ENCODE measurements around the gene NRXN3.

NRXN3 gene

DNA sequence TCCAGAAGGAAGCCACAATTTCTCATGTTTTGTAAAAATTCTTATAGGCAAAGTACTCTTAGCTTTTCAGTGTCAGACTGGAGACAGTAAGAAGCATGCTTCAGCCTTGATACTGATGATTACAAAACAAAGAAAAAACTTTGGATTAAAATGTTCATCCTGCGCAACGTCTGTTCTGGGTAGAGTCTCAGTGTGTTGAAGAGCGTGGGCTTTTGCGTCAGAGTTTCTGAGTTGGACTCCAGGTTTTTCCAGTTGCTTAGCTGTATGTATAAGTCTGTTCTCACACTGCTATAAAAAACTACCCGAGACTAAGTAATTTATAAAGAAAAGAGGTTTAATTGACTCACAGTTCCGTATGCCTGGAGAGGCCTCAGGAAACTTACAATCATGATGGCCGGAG lies 1533.0 kb downstream of the NRXN3 start:
- DNase-seq (ENCODE audit: low read depth in 2 of 2, low spot score in 1 of 2), result no peak

DNA sequence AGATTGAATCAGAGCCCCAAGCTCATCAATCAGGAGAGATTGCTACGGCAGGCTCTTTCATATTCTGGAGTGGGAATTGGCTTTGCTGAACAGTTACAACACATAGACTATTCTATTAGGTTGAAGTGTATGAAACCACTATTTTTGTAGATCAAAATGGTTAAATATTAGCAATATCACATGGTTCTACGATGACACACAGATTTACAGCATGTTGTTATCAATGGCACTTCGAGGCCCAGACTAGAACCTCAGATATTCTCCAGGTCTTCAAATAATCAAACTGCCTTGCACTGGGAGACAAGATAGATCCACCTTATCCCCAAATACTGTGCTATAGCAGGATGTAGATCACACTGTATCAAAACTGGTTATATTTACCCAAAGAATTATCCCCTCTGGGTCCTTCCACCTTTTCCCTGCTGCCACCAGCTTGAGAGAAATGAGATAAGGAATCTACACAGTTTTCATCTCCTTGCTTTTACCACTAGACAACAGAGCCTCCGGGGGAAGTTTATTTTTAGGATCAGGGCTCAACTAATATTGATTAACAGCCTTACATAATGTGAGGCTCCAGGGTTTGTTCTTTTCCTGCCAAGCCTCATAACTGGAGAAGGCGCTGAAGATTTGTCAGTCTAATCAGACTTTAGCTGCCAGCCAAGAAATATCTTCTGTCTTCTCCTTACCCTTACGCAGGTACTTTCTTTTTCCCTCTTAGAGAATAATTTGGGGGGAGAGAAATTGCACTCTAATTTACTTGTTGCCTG lies 1534.1 kb downstream of the NRXN3 start:
- DNase-seq (ENCODE audit: low read depth in 2 of 2, low spot score in 1 of 2), result no peak

DNA sequence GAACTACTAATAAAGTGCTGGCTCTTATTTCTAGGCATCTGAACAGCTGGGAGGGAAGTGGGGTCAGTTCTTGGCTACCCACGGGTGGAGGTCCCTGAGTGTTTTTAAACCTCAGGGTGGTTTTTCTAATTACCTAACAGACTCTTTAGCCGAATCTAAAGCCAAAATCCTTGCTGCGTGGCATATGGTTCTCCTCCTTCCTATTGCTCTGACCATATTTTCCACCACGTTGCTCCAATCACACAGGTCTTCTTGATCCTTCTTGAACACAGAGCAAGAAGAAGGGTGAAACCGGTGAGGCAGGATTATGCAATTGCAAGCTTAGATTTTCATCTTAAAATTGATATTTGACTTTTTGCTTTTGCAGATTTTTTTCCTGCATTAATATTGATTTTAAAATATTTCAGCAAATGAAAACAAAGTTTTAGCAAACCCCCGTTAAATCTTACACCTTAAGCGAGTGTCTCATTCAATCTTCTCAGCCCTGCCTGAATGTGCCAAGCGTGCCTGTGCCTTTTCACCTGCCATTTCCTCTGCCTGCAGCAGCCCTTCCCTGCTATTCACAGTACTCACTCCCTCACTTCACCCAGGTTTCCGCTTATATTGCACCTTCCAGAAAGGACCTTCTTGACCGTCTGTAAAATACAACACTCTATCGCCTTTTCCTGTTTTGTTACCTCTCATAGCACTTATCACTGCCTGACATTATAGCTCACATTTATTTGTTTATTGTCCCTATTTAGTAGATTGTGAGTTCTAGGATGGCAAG lies 1535.1 kb downstream of the NRXN3 start:
- DNase-seq (ENCODE audit: low read depth in 2 of 2, low spot score in 1 of 2), result no peak

DNA sequence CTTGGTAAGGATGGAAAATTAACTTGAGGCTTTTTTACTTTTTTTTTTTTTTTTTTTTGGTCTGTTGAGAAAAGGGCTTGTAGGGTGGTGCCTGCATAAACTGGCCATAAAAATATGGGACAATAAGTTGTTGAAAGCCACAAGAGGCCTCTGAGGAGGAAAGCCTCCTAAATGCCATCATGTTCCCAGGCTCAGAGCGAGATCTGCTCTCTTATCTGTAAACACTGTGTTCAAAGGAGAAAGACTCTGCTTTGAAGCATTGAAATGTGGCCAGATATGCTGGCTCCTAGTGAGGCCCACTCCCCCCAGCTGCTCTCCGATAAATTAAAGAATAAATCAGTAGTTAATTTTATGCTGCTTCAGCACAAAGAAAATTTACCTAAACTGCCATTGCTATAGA lies 1536.2 kb downstream of the NRXN3 start:
- DNase-seq (ENCODE audit: low read depth in 2 of 2, low spot score in 1 of 2), result no peak

DNA sequence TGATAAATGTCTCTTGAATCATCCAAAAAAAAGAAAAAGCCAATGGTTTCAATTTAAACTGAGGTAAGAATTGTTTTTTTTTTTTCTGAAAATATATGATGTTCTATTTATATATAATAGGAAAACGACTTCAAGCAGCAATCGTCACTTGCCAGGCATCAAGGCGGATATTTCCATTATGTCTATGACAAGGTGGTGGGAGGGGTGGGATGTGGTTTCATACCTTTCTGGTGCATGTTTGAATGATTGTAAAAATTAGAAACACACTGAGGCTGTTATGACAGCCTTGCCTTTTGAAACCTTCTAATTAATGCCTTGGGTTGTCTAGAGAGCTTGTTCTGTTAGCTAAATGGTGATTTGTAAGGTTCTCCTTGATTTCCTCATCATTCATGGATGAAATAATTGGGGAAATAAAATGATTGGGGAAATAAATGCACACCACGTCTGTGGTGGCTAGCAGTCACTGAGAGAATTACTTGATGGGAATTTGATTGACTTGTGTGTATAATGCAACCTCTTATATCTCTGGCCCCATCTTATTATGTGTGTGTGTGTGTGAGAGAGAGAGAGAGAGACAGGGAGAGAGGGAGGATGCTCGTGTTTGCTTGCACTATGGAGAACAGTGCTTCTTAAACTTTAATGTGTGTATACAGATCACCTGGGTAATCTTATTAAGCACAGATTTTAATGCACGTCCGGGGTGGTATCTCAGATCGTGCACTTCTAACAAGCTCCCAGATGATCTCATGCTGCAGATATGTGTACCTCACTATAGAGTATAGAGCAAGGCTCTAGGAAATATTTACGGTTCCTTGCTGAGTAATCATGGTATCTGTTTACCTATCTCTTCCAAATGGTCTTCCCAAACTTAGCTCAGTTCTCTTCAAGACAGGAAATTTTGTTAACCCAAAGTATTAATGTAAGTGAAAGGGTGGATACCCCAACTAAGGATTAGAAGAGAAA lies 1538.5 kb downstream of the NRXN3 start:
- DNase-seq (ENCODE audit: low read depth in 2 of 2, low spot score in 1 of 2), result no peak

DNA sequence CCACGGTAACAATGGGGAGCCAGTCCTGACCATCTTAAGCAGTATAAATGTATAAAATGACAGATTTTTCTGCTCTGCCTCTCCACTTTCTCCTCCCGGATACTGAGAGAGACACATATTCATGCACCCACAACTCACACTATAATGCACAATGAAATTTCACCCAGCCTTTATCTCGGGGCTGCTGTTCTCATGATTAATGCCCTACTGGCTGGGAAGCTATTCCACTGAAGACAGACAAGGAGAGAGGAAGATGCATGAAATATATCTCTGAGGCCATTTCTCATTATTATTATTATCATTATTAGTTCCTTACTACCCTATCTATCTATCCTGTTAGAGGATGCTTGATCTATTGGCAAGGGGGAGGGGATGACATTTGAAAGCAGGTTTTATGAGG lies 1539.4 kb downstream of the NRXN3 start:
- DNase-seq (ENCODE audit: low read depth in 2 of 2, low spot score in 1 of 2), result no peak

DNA sequence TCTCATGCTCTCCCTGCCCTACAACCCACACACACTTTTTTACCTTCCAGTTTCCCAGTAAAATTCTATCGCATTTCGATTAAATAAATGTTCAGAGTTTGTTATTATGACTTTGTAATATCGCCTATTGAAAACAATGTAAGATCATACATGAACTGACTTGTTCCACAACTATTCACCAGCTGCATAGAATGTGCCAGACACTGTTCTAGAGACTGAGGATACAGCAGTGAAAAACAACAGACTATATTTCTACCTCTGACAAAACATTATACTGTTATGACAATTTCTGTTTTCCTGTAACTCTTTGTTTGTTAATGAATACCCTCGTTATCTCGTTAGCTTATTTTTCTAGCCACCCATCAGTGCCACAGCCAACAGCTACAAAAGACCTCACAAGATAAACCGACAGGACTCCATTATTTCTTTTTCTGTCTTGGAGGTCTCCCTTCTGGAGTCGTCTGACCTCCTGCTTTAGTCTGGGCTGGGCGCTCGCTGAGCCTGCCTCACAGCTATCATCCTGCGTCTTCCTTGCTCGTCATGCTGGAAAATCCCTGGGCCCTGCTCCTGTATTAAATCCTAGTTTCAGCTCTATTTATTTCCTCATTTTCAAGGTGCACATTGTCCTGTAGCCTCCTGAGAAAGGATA lies 1542.3 kb downstream of the NRXN3 start:
- no peak for DNase-seq (ENCODE audit: low read depth in 2 of 2, low spot score in 1 of 2)

DNA sequence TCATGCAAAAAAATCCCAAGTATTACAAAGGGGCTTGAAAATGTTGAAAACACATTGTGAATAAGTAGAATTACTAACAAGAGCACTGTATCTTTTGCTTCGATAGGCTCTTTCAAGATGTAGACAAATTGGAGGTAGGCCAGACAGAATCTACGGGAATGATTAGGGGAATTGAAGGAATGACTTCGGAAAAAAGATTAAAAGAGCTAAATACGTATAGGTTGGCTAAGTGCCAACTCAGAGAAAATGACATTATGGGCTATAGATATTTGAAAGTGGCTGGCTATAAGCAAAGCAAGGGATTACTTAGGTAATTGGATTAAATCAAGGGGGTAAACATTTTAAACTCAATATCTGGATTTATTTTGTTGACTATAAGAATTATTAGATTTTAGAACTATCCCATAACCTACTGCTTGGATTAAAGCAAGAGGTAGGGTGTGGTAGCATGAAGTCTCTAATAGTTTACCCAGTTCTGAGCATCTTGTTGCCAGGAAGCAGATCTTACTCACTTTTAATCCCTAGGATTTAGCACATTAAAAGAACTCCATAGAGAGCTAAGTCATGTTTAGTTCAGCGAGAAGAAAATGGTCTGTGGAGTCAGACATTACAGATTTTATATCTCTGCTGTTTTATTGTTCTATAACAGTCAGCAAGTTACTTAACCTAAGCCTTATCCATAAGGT lies 1551.4 kb downstream of the NRXN3 start:
- no peak for DNase-seq (ENCODE audit: low read depth in 2 of 2, low spot score in 1 of 2)

DNA sequence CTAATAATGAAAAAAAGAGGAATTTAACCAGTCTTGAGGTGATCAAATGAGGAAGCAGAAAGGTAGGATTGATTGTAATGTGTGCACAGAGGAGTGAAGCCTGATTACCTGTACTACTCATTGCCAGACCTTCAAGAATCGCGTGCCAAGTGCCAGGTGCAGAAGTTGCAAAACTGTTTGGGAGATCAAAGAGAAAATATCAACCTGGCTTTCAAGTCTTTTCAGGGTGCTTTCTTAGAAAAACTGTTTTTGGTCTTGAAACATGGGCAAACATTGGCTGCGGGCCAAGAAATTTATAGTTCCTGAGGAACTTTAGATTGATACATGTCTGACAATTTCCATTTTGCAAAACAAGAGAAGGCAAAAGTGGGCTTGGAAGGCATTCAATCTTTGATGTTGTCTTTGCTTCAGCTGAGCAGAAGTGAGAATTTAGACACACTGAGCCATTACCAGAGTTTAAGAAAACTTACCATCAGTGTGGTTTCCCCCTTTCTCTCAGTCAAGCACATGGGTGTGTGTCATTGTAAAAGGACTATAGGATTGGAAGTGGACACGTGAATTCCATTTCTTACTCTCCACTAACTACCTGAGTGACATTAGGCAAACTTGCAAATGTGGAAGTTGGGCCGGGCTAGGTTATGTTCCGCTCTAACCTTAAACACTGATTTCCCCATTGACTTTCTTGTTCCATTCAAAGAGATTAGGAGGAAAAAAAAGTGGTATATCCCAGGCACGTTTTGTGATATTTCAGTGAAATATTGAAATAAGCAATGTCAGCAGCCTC lies 1555.0 kb downstream of the NRXN3 start:
- DNase-seq (ENCODE audit: low read depth in 2 of 2, low spot score in 1 of 2), result no peak

DNA sequence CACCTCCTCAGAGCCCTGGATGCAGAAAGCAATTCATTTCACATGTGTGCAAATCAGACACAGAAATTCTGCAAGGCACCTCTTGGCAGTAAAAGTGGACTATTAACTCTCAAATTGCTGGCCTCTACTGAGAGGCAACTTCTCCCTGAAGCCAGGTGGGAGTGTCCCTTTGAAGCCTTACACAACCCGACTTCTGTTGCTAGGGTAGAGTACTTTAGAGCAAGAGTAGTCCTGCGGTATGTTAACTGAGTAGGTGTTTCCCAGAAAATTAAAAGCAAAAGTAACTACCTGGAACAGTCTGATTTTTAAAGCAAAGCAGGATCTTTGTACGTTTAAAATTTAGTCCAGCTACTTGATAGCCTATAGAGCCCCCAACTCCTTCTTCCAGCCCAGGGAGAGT lies 1557.7 kb downstream of the NRXN3 start:
- no peak for DNase-seq (ENCODE audit: low read depth in 2 of 2, low spot score in 1 of 2)

DNA sequence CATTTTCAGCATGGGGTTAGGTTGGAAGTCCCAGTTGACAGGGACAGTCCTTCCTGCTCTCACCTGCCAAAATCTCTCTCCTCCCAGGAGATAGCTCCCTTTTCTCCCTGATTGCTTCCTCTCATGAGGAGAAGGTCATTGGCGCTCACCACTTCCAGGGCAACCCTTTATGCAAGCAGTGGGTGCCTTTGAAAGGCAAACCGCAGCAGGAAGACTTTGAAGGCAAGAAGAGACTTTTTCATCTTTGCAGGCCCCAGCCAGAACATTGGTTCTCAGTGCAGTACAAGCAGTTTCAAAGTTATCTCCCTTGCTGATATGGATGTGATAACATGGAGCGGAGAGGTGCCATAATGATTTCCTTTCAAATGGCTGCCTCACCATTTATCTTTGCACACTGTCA lies 1558.2 kb downstream of the NRXN3 start:
- no peak for DNase-seq (ENCODE audit: low read depth in 2 of 2, low spot score in 1 of 2)

DNA sequence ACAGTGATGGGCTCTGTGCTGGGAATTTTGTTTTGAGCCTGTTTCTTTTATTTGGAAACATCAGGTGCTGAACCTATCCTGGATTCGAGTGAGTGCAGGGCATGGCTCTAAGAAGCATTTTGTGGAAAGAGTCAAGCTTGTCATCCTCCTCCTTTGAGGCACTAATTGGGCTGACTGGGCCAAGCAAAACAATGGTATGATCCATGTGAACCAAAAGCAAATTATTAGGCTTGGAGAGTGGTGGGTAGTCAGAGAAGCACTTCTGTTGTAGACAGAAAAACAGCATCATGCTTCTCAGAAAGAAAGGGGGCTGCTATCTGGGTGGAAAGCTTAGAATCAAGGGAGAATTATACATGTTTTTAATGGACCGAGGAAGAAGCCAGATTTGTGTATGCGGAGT lies 1559.6 kb downstream of the NRXN3 start:
- DNase-seq (ENCODE audit: low read depth in 2 of 2, low spot score in 1 of 2), result no peak

DNA sequence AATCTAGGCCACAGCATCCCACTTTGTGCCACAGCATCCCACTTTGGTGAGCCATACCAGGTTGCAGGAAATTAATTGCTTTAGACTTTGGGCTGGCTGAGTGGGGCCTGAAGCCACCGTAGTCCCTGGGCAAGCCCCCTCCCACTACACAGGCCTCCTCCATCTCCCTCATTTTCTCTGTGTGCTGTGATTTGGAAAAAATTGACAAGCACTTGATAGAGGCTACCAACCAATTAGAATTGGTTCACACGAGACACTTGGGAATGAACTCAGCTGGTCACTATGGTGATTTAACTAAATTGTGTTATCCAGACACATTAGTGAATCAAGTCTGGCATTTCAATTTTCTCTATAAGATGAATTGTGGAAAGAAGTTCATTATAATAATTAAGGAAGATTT lies 1560.0 kb downstream of the NRXN3 start:
- DNase-seq (ENCODE audit: low read depth in 2 of 2, low spot score in 1 of 2), result no peak

DNA sequence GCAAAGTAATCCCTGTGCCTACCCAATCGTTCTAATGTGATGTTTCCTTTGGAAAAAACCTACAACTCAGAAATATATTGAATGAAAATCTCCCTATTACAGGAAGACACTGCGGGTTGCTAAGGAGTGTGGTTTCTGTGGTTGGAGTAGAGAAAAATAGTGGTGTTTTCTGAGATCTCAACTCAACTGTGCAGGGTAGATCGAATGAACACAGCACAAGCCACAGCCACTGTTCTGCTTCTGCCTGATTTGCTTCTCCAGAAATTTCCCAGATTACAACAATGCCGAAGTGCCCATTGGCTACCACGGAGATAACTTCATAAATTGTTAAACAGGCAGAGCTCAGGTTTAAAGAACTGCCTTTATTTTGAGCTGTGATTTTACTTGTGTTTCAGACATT lies 1560.8 kb downstream of the NRXN3 start:
- no peak for DNase-seq (ENCODE audit: low read depth in 2 of 2, low spot score in 1 of 2)

DNA sequence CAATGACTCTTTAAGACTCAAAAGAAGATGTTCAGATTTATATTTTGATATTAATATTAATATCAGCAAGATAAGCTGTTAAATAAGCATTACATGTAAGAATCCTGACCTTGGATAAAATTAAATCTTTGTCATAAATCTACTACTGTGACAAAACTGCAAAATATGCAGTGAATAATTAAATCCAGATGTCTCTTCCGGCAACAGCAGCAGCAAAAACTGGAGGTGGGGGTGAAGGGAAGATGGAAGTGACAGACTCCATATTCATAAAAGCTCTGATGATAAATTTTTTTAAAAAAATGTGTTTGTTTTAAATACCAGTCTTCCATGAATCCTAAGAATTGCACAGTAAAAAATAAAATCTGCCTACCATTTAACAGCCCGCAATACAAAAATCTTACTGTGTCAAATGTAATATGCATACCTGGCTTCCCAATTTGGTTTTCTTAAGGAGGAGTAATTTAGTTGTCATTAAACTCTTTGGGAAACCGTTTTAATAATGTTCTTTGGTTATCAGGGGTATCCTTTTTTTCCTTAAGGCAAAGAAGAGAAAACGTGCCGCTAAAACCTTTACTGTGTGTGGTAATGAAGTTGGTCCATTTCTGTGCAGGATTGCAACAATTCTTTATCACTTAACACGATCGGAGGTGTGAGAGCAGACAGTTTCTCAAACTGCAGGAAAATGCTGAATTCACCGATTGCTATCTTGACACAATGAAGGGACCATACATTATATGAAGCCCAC lies 1562.9 kb downstream of the NRXN3 start:
- no peak for DNase-seq (ENCODE audit: low read depth in 2 of 2, low spot score in 1 of 2)

DNA sequence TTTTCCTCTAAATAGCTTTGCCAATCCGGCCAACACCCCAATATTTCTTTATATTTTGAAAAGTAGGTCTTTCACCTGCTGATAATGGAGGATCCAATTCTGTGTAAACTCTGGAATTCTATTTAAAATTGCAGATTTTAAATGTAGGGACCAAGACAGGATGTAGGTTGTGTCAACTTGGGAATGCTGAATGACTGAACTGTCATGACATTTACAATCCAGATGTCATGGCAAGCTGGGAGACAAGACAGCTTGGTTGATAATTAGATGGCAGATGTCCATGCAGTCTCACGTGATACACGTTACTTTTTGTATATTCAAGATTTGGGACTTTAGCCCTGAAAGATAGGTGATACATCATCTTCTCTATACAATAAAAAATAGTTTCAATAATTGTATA lies 1564.0 kb downstream of the NRXN3 start:
- no peak for DNase-seq (ENCODE audit: low read depth in 2 of 2, low spot score in 1 of 2)

DNA sequence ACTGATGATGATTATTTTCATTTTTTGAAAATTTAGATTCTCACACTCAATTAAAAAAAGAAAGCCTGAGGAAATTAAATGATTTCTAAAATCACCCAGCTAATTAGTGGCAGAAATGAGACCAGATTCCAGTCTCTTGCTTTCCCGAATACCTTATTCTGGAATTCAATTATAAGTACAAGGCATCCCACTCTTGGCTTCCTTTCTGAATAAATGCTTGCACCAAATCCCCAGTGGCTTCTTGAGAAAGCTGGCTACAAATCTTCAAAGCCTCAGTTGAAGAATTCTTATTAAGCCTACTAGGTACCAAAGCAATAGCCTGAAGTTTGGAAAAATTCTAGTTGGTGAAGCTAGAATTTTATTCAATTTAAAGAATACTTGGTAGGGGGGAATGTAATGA lies 1564.5 kb downstream of the NRXN3 start:
- no peak for DNase-seq (ENCODE audit: low read depth in 2 of 2, low spot score in 1 of 2)

DNA sequence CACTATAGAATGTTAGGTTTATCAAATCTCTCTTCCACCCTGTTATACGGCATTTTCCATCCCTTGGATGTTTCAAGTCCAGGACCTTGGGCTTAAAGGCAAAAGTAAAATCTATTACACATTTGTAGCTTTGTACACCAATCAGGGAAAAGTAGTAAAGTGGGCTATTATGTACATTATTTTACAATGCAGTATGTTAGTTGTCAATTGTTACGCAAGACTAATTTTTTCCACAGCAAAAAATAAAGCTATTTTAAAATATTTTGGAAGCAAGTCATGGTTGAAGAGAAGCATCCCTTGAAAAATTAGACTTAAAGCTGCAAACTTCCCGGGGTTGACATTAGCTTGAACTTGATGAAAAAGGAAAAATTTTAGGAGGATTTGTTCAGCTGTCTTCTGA lies 1564.9 kb downstream of the NRXN3 start:
- no peak for DNase-seq (ENCODE audit: low read depth in 2 of 2, low spot score in 1 of 2)

DNA sequence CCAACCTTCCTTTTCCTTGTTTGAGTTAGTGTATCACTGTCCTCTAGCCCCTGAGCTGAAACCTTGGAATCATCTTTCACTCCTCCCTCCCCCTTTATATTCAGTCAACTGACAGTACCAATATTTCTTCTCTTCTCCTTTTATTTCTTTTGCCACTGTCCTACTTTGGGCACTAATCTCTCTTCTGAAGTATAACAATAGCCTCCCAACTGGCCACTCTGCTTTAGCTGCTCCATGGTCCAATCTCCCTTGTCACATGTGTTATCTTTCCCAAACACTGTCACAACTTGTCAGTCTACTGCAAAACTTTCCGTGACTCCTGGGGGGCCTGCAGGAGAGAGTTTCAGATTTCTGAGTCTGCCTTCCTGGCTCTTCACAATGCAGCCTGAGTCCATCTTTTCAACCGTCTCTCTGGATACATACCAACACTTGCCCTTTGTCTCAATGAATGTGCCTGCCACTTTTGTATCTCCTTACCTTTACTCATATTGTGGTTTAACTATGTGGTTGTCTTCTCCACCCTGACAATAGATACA lies 1570.0 kb downstream of the NRXN3 start:
- no peak for DNase-seq (ENCODE audit: low read depth in 2 of 2, low spot score in 1 of 2)

All from stimulated activated CD8-positive, alpha-beta memory T cell treated with anti-CD3 and anti-CD28 coated beads, Interleukin-4, amount 100 ng/mL, for 1 hour (primary cell).